ENCODE measurements around the gene ZCCHC8.

GRCh38 chr12:122481861-122482260 lies 18.9 kb downstream of the ZCCHC8 start:
- TF ChIP-seq, protein P1, sequence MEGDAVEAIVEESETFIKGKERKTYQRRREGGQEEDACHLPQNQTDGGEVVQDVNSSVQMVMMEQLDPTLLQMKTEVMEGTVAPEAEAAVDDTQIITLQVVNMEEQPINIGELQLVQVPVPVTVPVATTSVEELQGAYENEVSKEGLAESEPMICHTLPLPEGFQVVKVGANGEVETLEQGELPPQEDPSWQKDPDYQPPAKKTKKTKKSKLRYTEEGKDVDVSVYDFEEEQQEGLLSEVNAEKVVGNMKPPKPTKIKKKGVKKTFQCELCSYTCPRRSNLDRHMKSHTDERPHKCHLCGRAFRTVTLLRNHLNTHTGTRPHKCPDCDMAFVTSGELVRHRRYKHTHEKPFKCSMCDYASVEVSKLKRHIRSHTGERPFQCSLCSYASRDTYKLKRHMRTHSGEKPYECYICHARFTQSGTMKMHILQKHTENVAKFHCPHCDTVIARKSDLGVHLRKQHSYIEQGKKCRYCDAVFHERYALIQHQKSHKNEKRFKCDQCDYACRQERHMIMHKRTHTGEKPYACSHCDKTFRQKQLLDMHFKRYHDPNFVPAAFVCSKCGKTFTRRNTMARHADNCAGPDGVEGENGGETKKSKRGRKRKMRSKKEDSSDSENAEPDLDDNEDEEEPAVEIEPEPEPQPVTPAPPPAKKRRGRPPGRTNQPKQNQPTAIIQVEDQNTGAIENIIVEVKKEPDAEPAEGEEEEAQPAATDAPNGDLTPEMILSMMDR (IDR thresholded peaks at IDR 0.05): no peak
- TF ChIP-seq POLR2A (IDR thresholded peaks at IDR 0.05): no peak

Measured in testis (tissue), 2 donors.